Mucosa of descending colon (tissue), 3 donors: Measurements from ENCODE around the gene OSGIN1. TPM values are rescaled to one million over a fixed set of nuclear protein-coding genes. Genes with fewer than 3 reads are reported as not detected.

Experiments
- ATAC-seq: fragments of 200-7000 bp; cut with Tn5 transposase; one replicate; pipeline ENCODE4 v1.9.1; 2020; ENCODE audit warnings: mild to moderate bottlenecking, moderate library complexity
- DNase-seq, 3 donors: peaks; one replicate each; pipeline ENCODE4 v3.0.0-alpha.2; 2020
- H3K36me3 ChIP-seq: fragments of 200-600 bp; one replicate; pipeline ENCODE4 v1.8.0; 2021; ENCODE audit warnings: low read depth, mild to moderate bottlenecking
- H3K4me1 ChIP-seq: fragments of 200-600 bp; one replicate; pipeline ENCODE4 v1.8.0; 2021; ENCODE audit warnings: low read depth, mild to moderate bottlenecking
- H3K4me3 ChIP-seq: fragments of 200-600 bp; one replicate; pipeline ENCODE4 v1.8.0; 2021; ENCODE audit warnings: mild to moderate bottlenecking
- H3K9me3 ChIP-seq: fragments of 200-600 bp; one replicate; pipeline ENCODE4 v1.8.0; 2021; ENCODE audit warnings: mild to moderate bottlenecking
- intact Hi-C, 2 donors: fragments of 100-400 bp; cut with DNase I in 1 of 2; cut with micrococcal nuclease in 1 of 2; formaldehyde crosslinking; loops; one replicate each; pipeline versions ENCODE4 v1.11.0 to v1.11.1; 2022; cut with DNase I, micrococcal nuclease
- total RNA-seq, 3 donors: library from RNA; stranded (reverse); fragmentation: NEBNext Ultra II Directional in 2 of 3; extraction: Animal tissue kit (Norgen Biotek cat#: 25700) in 2 of 3; gene quantifications; one replicate each; pipeline versions ENCODE4 v1.2.1 to v1.2.4, GENCODE V29; 2021 to 2023
- TF ChIP-seq, protein P1 (sequence below): fragments of 200-600 bp; IDR thresholded peaks from one replicate; pipeline ENCODE4 v1.8.0; 2022; ENCODE audit warnings: antibody characterized with exemption, mild to moderate bottlenecking
- donor health status: DM: no; HTN: no; CAD: no; lungs with moderate emphysema.
- donor health status: DM: no; HTN: no; CAD: no.
- donor health status: DM: no; HTN: yes; CAD: no.

OSGIN1 gene
- total RNA-seq, 3 donors from 2014 or later, result 11.6 to 15.9 (median 12.2) TPM

DNA sequence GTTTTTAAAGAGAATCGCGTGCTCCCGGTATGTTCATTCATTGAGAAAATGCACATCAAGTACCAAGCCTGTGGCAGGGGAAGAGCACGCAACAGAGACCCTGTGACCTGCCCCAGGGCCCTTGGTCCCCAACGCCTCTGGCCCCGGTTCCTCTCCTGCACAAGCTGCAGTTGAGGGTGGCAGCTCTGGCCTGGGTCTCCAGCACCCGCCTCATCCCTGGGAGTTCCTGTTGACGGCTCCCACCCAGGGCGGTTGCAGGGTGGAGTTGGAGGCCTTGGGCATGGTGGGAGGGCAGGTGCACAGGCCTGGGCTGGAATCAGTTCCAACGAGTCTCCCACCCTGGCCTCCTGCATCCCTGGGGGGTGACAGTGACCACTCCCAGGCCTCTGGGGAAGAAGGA, 20.0 kb downstream of the OSGIN1 start:
- DNase-seq, result no peak
- intact Hi-C loops, result no loop called here
- ATAC-seq, result no peak

DNA sequence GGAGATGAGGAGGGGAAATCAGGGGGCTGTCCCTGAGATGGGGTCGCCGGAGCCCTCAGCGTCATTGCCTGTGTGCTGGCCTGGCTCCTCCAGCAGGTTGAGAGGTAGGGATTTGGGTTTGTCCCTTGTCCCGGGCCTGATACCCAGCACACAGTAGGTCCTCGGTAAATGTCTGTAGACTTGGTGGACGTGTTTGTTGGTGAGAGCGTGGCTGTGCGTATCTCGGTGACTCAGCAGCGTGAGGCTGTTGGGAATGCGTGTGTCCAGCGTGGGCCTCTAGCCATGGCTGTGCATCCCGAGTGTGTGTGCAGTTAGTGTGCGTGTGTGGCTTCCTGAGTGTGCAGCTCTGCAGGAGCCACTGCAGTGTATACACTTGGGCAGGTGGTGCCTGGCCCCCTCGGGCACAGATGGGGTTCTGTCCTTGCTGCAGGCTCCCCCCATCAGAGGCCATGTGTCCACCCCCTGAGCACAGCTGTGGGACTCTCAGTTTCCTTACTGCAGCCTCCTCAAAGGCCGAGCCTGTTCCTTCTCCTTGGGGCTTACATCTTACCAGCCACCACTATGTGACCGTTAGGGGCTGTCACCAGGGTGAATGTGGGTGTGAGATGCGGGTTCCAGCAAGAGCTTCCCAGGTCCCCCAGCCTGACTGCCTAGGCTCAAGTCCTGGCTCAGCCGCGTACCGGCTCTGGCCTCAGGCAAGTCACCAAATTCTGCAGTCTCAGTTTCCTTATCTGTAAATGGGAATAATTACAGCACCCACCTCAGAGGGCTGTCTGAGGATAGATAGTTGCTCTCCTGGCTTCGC, 20.7 kb downstream of the OSGIN1 start:
- Histone ChIP-seq H3K4me3 (no peak overlapping the region), H3K4me1 (no peaks in the 10 kb centered on the region), H3K36me3 (no peaks in the 10 kb centered on the region), H3K9me3 (no peaks in the 10 kb centered on the region)
- intact Hi-C loops, result no loop called here
- DNase-seq (no peak), ATAC-seq (no peak)
- TF ChIP-seq, protein P1, sequence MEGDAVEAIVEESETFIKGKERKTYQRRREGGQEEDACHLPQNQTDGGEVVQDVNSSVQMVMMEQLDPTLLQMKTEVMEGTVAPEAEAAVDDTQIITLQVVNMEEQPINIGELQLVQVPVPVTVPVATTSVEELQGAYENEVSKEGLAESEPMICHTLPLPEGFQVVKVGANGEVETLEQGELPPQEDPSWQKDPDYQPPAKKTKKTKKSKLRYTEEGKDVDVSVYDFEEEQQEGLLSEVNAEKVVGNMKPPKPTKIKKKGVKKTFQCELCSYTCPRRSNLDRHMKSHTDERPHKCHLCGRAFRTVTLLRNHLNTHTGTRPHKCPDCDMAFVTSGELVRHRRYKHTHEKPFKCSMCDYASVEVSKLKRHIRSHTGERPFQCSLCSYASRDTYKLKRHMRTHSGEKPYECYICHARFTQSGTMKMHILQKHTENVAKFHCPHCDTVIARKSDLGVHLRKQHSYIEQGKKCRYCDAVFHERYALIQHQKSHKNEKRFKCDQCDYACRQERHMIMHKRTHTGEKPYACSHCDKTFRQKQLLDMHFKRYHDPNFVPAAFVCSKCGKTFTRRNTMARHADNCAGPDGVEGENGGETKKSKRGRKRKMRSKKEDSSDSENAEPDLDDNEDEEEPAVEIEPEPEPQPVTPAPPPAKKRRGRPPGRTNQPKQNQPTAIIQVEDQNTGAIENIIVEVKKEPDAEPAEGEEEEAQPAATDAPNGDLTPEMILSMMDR, result no peak

More for the DNA sequence above, 20.0 kb downstream of the OSGIN1 start:
- TF ChIP-seq, protein P1, result no peak
- no peaks in the 10 kb centered on the region for H3K4me1 ChIP-seq
- H3K4me3 ChIP-seq, result no peak overlapping the region
- no peaks in the 10 kb centered on the region for H3K9me3 ChIP-seq
- no peaks in the 10 kb centered on the region for H3K36me3 ChIP-seq

DNA sequence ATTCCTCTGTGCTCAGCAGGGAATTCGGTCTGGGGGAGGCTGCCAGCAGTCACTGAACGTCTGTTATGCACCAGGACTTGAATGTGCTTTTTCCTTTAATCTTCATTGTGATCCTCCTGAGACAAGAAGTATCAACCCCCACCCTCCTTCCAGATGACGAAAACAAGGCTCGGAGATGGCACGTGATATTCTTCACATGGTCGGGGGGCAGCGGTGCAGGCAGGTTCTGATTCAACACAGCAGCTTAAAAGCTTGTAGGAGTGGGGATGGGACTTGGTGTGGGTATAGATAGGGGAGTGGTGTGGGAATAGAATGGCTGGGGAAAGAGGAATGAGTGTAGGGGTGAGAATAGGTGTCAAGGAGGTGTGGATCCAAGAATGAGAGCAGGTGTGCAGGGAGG, 21.4 kb downstream of the OSGIN1 start:
- no peaks in the 10 kb centered on the region for H3K36me3 ChIP-seq
- H3K4me1 ChIP-seq, result no peaks in the 10 kb centered on the region
- DNase-seq (no peak), ATAC-seq (no peak)
- H3K9me3 ChIP-seq, result no peaks in the 10 kb centered on the region
- no peak overlapping the region for H3K4me3 ChIP-seq
- TF ChIP-seq, protein P1, result no peak
- intact Hi-C loops, result no loop called here

DNA sequence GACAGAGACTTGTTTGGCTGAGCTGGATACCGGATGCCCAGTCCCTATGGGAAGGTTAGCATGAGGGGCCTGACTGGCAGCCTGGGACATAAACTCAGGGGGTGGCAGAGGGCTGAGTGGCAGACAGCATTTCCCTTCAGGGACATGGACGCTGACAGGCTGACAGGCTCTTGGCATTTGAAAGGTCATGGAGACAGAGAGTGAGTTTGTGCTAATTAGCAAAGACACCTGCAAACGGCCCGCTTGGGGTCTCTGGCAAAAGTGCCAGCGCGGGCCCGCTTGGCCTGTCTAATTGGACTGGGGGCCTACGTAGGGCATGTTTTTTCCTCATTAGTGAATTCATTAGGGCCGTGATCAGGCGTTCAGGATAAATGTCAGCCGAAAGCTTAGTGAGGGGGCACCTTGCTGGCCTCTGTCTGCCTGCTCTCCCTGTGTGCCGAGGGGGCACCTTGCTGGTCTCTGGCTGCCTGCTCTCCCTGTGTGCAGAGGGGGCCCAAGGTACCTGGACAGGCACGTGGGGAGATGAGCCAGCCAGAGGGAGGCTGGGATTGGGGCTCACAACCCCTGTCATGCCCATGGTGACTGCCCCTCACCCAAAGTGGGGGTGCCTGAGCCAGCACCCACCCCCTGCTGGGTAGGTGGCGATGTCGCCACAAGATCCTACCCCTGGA, 22.7 kb downstream of the OSGIN1 start:
- intact Hi-C loops, result no loop called here
- no peaks in the 10 kb centered on the region for H3K9me3 ChIP-seq
- DNase-seq (no peak), ATAC-seq (no peak)
- H3K36me3 ChIP-seq, result no peaks in the 10 kb centered on the region
- H3K4me1 ChIP-seq, result no peaks in the 10 kb centered on the region
- TF ChIP-seq, protein P1, result no peak
- no peak overlapping the region for H3K4me3 ChIP-seq

DNA sequence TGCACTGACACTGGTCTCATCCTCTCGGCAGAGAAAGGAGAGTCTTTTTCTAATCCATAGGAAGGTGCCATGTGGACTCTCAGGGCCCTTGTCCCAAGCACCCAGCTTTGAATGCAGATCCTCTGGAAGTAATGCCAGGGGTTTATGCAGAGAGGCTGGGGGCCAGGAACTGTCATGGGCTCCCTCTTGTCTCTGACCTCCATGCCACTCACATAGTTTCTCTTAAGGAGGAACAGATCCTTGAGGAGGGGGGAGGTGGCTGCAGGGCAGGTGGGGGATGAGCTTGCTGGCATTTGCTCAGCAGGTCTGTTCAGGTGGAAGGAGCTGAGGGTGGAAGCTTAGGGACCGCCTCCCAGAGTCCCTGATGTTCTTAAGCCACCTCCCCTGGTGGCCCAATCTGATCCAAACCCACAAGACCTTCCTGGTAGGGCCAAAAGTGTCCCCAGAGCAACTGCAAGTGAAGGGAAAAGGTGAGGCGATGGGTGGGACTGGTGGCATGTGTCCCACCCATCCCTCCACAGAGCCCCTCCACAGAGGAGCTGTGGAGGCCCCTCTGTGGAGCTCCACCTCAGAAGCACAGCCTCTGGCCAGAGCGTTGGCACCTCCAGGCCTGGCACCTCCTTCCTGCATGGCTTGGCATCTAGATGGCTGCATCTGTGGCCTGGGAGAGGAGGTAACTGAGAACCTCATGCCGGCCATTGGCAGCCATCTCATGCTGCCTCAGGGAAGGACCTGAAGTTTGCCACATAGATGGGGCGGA, 24.2 kb downstream of the OSGIN1 start:
- TF ChIP-seq, protein P1, result no peak
- intact Hi-C loops, result no loop called here

More for the DNA sequence above, 24.2 kb downstream of the OSGIN1 start:
- H3K4me3 ChIP-seq, result no peak overlapping the region
- no peaks in the 10 kb centered on the region for H3K9me3 ChIP-seq
- DNase-seq, result no peak
- H3K4me1 ChIP-seq, result no peaks in the 10 kb centered on the region
- H3K36me3 ChIP-seq, result no peaks in the 10 kb centered on the region
- ATAC-seq, result no peak
